GM19455 (cell line): ENCODE data around the gene LDB2.

Experiments used
- ATAC-seq: cut with Tn5 transposase; IDR thresholded peaks from one replicate; pipeline ENCODE4 v1.9.1; 2021; ENCODE audit not compliant: unreplicated experiment

LDB2 gene

GRCh38 chr4:16844816-16845586, 53.4 kb downstream of the LDB2 start:
- ATAC-seq: no peak

DNA sequence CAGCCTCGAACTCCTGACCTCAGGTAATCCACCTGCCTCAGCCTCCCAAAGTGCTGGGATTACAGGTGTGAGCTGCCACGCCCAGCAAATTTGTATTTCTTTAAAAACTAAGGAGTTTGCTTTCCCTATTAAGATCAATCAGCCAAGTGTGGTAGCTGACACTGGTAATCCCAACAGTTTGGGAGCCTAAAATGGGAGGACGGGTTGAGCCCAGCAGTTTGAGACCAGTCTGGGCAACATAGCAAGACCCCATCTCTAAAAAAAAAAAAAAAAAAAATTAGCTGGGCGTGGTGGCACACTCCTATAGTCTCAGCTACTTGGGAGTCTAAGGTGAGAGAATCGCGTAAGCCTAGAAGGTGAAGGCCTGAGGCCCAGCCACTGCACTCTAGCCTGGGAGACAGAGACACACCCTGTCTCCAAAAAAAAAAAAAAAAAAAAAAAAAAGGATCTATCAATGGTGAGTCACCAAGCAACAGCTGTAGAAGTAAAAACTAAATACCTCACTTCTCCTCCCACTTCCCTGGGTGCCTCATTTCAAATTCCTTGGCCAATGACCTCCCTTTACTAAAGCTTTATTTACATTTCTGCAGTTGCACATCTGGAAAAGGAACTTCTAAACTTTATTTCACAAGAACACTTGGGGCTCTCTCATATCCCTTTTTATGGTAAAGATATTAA, 54.5 kb downstream of the LDB2 start:
- no peak for ATAC-seq

DNA sequence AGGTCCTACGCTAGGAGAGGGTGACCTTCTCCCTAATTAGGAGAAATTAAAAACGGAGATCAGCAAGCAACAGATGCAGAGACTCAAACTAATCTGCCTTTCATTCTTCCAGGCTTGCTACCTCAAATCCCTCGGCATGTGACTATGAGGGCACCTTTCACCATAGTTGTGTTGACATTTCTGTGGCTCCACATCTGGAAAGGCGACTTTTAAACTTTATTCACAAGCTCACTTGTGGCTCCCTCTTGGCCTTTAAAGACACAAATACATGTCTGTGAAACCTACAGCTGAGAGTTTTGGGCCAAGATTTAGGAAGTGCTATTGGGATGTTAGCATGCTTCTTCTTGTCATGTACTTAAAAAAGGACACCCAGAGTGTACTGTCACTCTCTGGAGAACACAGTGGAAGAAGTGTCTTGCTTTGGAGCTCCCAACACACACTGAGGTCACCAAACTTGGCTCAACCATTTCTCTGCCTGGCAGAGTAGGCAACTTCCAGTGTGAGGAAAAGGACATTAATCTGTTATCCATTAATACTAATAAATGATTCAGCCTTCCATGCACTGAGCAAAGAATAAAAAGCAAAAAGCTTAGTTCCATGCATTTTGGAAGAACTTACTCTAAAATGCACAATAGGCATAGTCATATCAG, 60.1 kb downstream of the LDB2 start:
- ATAC-seq: no peak

GRCh38 chr4:16837475-16837874, 61.0 kb downstream of the LDB2 start:
- ATAC-seq: no peak

- no peak for ATAC-seq
Measured at GRCh38 chr4:16836324-16836723, 62.1 kb downstream of the LDB2 start.

DNA sequence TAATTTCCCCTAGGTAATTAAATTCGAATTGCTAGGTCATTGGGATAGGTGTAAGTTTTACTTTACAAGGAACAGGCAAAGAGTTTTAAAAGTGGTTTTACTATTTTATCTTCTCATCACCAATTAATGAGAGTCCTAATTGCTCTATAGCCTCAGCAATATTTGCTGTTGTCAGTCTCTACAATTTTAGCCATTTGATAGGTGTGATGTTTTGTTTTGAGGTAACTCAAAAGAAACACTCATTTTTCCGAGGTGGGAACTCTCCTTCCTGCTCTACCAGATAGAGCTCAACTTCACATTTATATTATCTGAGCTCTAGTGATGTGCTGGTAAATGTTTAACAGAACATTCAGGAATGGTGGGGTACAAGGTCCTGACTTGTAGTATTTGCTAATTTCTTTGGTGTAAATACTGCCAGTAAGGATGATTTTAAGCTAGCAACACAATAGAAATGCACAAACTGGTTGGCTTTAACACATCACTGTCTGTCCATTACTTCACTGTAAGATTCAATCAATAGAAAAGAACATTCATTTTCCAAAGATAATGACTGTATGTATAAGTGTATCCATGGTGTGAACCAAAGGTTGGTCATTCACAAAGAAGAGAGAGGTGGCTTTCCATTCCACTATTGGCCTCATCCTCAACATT, 62.7 kb downstream of the LDB2 start:
- ATAC-seq: no peak

DNA sequence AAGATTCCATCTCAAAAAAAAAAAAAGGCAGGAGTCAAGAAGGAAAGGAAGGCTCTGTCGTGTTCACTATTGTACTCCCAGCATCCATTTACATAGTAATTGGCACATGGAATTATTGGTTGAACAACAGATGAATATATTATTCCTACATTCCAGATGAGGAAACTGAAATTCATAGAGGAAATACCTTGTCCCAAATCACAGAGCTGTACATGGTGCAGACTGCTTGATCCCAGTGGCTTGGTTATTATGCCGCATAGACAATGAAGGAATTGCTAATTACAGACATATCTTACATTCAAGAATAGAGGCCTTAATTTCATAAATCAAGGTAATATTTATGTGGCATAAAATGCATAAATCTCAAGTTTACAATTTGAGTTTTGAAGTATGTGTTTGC, 63.6 kb downstream of the LDB2 start:
- ATAC-seq: no peak

GRCh38 chr4:16833722-16834121, 64.7 kb downstream of the LDB2 start:
- no peak for ATAC-seq

DNA sequence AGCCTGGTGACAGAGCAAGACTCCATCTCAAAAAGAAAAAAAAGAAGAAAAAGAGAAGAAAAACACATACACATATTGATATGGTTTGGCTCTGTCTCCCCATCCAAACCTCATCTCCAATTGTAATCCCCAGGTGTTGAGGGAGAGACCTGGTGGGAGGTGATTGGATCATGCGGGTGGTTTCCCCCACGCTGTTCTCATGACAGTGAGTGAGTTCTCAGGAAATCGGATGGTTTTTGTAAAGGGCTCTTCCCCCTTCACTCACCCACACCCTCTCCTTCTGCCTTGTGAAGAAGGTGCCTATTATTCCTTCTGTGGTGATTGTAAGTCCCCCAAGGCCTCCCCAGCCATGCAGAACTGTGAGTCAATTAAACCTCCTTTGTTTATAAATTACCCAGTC, 68.4 kb downstream of the LDB2 start:
- ATAC-seq: no peak

DNA sequence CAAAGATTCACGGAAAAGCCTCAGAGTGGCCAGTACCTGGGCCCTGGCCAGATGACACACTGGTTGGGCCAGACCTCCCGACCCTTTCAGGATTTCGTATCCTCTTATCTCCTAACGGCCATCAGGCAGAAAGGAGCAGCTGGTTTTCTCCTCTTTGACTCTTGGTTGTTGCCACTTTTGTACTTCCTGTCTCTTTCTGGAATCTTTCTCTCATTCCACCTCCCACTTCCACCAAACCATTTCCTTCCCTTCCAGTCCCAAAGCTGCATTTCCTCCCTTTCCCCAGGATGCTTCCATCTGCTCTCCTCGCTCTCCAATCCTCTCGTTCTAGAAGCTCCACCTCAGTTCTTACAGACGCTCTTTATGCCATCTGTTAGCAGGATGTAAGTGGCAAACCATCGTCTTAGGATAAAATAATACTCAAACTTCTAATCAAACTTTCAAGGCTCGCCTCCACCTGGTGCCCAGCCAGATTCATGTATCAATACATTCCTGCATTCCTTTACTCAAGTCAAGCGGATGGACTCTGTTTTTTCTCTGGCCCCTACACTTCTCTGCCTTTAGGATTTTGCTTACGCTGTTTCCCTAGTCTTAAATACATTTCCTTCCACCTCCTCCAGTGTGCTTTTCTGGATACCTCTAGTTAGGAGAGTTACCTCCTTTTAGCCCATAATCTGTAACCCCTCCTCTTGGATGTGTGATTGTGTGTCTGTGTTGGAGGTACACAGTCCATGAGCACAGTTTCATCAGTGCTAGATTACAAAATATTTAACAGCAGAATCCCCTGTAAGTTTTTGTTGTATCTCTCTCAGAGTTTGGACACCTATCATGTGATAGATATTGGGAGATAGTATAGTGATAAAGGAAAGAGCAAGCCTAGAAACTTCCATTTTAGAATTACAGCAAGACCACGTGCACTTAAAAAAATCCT, 70.4 kb downstream of the LDB2 start:
- ATAC-seq: no peak

DNA sequence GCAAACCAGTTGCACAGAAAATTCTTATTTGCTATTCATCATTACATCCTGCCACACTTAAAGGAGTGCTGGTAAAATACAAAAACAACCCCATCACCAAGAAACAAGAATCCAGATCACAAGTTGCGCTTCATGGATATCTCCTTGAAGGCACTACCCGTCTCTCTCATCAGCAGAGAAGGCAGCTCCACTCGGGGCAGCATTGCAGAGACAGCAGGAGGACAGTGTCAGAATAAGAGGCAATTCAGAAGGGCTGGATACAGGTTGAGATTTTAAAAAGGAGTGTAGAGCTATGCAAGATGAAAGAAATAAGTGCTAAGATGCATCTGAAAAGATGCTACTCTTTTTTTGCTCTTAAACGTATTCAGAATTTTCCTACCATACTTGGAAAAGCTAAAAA, 71.4 kb downstream of the LDB2 start:
- no peak for ATAC-seq

- no peak for ATAC-seq
Measured at GRCh38 chr4:16826406-16826910, 72.0 kb downstream of the LDB2 start.

- no peak for ATAC-seq
Measured at GRCh38 chr4:16824278-16824806, 74.1 kb downstream of the LDB2 start.

- ATAC-seq: no peak
Measured at GRCh38 chr4:16820329-16820728, 78.1 kb downstream of the LDB2 start.

DNA sequence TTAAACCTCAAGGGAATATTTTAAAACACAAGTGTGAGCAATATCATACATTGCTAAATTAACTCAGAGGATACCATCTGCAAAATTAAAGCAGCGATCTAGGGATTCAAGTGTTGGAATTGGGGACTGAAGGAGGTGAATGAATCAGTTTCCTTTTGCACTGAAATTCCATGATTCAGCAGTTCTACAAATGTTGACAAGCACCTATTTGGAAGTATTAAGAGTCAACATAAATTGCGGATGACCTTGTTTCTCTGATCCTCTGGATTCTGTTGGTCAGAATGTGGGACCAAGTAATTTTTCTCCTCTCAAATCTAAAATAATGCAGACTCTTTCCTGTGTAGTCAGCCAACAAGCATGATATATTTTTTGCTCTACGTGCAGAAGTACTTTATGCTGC, 78.8 kb downstream of the LDB2 start:
- ATAC-seq: no peak

DNA sequence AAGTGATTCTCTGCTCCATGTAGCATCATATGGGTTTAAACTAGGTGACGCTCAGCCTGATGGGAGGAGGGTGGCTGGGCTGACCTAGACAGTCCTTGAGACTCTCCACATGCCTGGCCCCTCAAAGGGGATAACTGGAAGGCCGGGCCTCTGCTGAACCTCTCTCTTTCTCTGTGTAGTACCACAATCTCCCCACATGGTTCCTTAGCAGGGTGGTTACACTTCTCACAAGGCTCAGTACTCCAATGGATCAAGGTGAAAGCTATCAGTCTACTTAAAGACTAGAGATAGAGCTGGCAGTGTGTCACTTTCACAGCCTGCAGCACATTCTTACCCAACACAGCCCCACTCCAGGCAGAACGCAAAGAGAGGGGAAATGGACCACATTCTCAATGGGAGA, 80.4 kb downstream of the LDB2 start:
- no peak for ATAC-seq

DNA sequence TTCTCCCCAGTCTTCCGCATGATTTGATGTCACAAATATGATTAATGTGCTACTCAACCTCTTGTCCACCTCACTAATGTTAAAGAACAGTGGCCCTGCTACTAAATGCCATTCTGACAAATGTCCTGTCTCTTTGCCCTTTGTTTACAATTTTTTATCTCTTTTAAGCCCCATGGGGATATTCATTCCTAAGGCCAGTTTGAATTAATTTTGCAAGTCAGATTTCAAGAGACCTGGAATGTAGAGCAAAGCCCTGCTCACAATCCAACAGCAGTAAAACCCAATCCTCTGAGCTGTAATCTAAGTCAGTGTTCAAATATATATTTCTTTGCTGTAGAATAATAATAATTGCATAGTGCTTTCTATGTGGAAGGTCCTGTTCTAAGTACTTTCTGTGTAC, 81.2 kb downstream of the LDB2 start:
- no peak for ATAC-seq

DNA sequence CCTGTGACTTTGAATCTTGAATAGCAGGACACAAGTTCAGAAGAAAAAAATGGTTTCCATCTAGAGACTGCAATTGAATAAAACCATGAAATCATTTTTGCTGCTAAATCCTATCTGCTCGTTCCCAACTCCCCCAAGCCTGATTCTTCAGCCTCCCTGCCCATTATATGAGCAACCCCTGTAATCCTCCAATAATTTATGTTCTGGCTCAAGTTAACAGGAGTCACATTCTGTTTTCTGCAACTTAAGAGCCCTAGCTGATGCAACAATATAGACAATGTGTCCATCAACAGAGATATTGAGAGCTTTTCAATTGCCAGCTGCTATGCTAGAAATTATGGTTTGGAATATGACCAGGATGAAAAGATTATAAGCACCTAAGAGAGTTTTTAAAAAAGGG, 84.1 kb downstream of the LDB2 start:
- ATAC-seq: no peak

GRCh38 chr4:16812041-16812440, 86.4 kb downstream of the LDB2 start:
- ATAC-seq: no peak

- ATAC-seq: no peak
Measured at GRCh38 chr4:16809943-16810342, 88.5 kb downstream of the LDB2 start.
